ENCODE measurements around the gene HDAC5.

HDAC5 gene

GRCh38 chr17:44071198-44071520 lies 52.3 kb downstream of the HDAC5 start:
- DNase-seq (ENCODE audit: low read depth in 2 of 2): no peak
- H3K4me3 ChIP-seq (replicated peaks in 1 of 2; ENCODE audit: low read depth in 2 of 2, low read length in 2 of 2): peak overlapping the region; percentile 72 to 80
- TF ChIP-seq CTCF (IDR thresholded peaks at IDR 0.05; ENCODE audit: low read depth, low read length): no peak

DNA sequence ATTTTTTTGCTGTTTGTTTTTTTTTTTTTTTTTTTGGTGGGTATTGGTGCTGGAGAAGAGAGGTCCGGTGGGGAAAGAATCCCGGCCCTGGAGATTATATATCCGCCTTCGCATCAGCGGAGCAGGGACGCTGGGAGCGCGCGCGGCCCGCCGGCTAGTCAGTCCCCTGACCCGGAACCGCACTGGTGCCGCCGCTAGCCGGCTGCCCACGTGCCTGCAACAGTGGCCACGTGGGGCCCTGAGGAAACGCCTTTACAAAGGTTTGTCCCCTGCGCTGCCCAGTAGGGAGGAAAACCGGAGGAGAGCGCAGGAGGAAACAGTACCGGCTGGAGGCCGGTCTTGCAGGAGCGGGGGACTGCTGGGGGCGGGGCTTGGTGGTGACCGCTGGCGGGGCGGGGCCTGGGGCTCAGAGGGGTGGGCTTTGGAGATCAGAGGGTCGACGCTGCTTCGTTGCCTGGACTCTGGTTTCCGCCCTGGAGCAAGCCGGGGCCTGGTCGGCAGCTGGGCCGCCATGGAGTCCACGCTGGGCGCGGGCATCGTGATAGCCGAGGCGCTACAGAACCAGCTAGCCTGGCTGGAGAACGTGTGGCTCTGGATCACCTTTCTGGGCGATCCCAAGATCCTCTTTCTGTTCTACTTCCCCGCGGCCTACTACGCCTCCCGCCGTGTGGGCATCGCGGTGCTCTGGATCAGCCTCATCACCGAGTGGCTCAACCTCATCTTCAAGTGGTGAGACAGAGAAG lies 52.8 kb downstream of the HDAC5 start, which contains the start of gene G6PC3:
Gene G6PC3 (plus strand): TSS at position 281 of the 743 bp plus-strand sequence. CDS start 231 bp downstream, at position 512.
- DNase-seq (ENCODE audit: low read depth in 2 of 2): peak; percentile 98 to 99
- H3K4me3 ChIP-seq (replicated peaks in 1 of 2; ENCODE audit: low read depth in 2 of 2, low read length in 2 of 2): peak within 1 kb of the TSS; percentile 72 to 80
- peak; percentile 1 for TF ChIP-seq CTCF (IDR thresholded peaks at IDR 0.05; ENCODE audit: low read depth, low read length)

- H3K4me3 ChIP-seq (replicated peaks in 1 of 2; ENCODE audit: low read depth in 2 of 2, low read length in 2 of 2): peak overlapping the region; percentile 30 to 80
- no peak for TF ChIP-seq CTCF (IDR thresholded peaks at IDR 0.05; ENCODE audit: low read depth, low read length)
- peak; percentile 18 to 29 for DNase-seq (ENCODE audit: low read depth in 2 of 2)
Measured at GRCh38 chr17:44069974-44070454, 53.4 kb downstream of the HDAC5 start.

DNA sequence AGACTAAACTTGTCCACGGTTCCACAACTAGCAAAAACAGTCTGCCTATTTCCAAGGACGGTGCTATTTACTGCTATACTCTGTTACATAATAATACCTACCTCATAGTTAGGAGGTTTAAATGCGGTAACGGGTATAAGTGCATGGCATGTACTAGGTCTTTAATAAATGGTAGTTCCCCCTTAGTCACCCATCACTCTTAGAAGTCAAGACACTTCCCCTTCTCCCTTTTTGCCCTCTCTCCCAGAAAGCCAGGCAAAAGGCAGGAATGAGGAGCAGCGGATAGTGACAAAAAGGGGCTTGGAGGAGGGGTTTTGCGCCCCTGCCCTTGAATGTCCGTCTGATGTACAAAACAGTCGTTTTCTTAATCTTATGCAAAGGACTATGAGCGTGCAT lies 55.9 kb downstream of the HDAC5 start:
- no peak for DNase-seq (ENCODE audit: low read depth in 2 of 2)
- no peak for TF ChIP-seq CTCF (IDR thresholded peaks at IDR 0.05; ENCODE audit: low read depth, low read length)
- H3K4me3 ChIP-seq (replicated peaks in 1 of 2; ENCODE audit: low read depth in 2 of 2, low read length in 2 of 2): no peak overlapping the region

DNA sequence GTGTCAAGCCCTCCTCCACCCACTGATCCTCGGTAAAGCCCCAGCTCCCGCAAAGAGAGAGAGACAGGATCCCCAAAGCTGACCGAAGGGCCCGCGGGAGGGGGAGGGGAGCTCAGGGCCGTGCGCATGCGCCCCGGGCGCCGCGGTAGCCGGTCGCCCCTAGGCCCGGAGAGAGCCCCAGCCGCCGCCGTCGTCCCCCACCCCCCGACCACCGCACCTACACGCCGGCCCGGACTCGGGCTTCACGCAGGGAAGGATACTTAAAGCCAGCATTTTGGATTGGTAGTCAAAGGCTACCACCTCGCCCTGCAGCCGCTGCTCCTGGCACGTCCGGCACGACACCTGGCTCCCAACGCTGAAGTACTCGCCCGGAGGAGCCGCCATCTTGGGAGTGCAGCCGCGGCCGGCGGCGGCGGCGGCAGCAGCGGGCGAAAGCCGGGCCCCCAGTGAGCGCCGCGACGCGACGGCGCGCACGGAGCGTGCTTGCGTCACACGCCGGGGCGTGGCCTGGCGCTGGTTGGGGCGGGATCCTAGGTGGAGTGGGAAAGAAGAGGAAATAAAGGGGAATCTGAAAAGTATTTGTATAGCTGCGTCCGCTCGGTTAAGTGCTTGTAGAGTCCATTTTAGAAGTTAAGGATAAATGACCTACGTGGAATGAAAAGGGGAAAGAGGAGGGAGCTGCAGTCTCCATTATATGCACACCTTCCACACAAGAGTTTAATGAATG lies 57.1 kb downstream of the HDAC5 start, which contains the start of gene LSM12:
Gene LSM12 (minus strand): TSS at position 468 of the 727 bp plus-strand sequence. CDS start 84 bp downstream, at position 384.
- peak; percentile 90 to 93 for DNase-seq (ENCODE audit: low read depth in 2 of 2)
- no peak for TF ChIP-seq CTCF (IDR thresholded peaks at IDR 0.05; ENCODE audit: low read depth, low read length)
- H3K4me3 ChIP-seq (replicated peaks in 1 of 2; ENCODE audit: low read depth in 2 of 2, low read length in 2 of 2): peak within 1 kb of the TSS; percentile 69 to 81

- H3K4me3 ChIP-seq (replicated peaks in 1 of 2; ENCODE audit: low read depth in 2 of 2, low read length in 2 of 2): peak overlapping the region; percentile 69 to 81
- no peak for TF ChIP-seq CTCF (IDR thresholded peaks at IDR 0.05; ENCODE audit: low read depth, low read length)
- peak in 1 of 2 donors; percentile 27 for DNase-seq (ENCODE audit: low read depth in 2 of 2)
Measured at GRCh38 chr17:44065668-44066203, 57.7 kb downstream of the HDAC5 start.

All from cardiac fibroblast (primary cell).